Esophagus (tissue), 2 donors: Measurements from ENCODE around the gene EPB41L2. TPM values are rescaled to one million over a fixed set of nuclear protein-coding genes. Genes with fewer than 3 reads are reported as not detected.

ENCODE experiments used
- H3K27ac ChIP-seq, 2 donors: one replicate each; pipeline ENCODE4 v1.5.1; 2013; ENCODE audit warnings: low read depth in 2 of 2, mild to moderate bottlenecking in 2 of 2, inconsistent platforms in 1 of 2, low read length in 1 of 2, moderate library complexity in 1 of 2
- H3K27me3 ChIP-seq, 2 donors: one replicate each; pipeline ENCODE4 v1.6.1; 2013; ENCODE audit warnings: low read length in 2 of 2, control low read depth in 1 of 2, mild to moderate bottlenecking in 1 of 2; ENCODE audit not compliant: insufficient read depth in 2 of 2, control insufficient read depth in 1 of 2
- H3K36me3 ChIP-seq, 2 donors: one replicate each; pipeline ENCODE4 v1.6.1; 2013; ENCODE audit warnings: low read length in 1 of 2; ENCODE audit not compliant: control insufficient read depth in 2 of 2, insufficient read depth in 2 of 2
- H3K4me1 ChIP-seq, 2 donors: one replicate each; pipeline ENCODE4 v1.6.1; 2013; ENCODE audit warnings: low read length in 1 of 2; ENCODE audit not compliant: control insufficient read depth in 2 of 2, insufficient read depth in 2 of 2
- H3K4me3 ChIP-seq, 2 donors: one replicate each; pipeline ENCODE4 v1.5.1; 2013; ENCODE audit warnings: low read length in 2 of 2, mild to moderate bottlenecking in 2 of 2, low read depth in 1 of 2, moderate library complexity in 1 of 2
- H3K9me3 ChIP-seq, 2 donors: one replicate each; pipeline ENCODE4 v1.6.1; 2013; ENCODE audit warnings: mild to moderate bottlenecking in 2 of 2, low read depth in 1 of 2, low read length in 1 of 2, moderate library complexity in 1 of 2; ENCODE audit not compliant: control insufficient read depth in 2 of 2, insufficient read depth in 1 of 2
- WGBS, 2 donors: extraction: QIAGEN DNeasy Blood & Tissue Kit; methylation state at CpG; one replicate each; pipeline ENCODE4 v1.1.7; 2013; 5-methylcytosine and 5-hydroxymethylcytosine counted together
- polyA plus RNA-seq, 2 donors: library from polyadenylated mRNA; stranded (reverse); fragments of 200-250 nt; gene quantifications; one replicate each; pipeline ENCODE4 v1.2.3, GENCODE V29; 2013
- donor health status: healthy with polysubstance abuse.
- donor health status: Bipolar disorder and iron deficiency.

EPB41L2 gene
- polyA plus RNA-seq, 2 donors = 6.7 to 7.8 TPM

GRCh38 chr6:130862370-130862769, 200.7 kb downstream of the EPB41L2 start:
- no peaks in the 10 kb centered on the region for H3K4me1 ChIP-seq
- H3K36me3 ChIP-seq = peaks cover 0 to 3% of the 10 kb centered on the region in 2 donors
- no peak overlapping the region for H3K4me3 ChIP-seq
- no peaks in the 10 kb centered on the region for H3K27me3 ChIP-seq
- H3K27ac ChIP-seq = no peak overlapping the region
- H3K9me3 ChIP-seq = no peaks in the 10 kb centered on the region
- 79 to 92% methylated on average over 2 of the region's 2 CpGs for WGBS, 2 donors

- Histone ChIP-seq H3K4me1 (no peaks in the 10 kb centered on the region), H3K27me3 (no peaks in the 10 kb centered on the region), H3K27ac (no peak overlapping the region), H3K9me3 (no peaks in the 10 kb centered on the region), H3K4me3 (no peak overlapping the region), H3K36me3 (peaks cover 0 to 3% of the 10 kb centered on the region in 2 donors)
- WGBS, 2 donors = 90 to 91% methylated on average over 11 of the region's 11 CpGs
Measured at GRCh38 chr6:130859161-130859867, 203.7 kb downstream of the EPB41L2 start.

GRCh38 chr6:130858498-130859160, 204.4 kb downstream of the EPB41L2 start:
- Histone ChIP-seq H3K27ac (no peak overlapping the region), H3K27me3 (no peaks in the 10 kb centered on the region), H3K4me1 (no peaks in the 10 kb centered on the region), H3K36me3 (peaks cover 0 to 3% of the 10 kb centered on the region in 2 donors), H3K4me3 (no peak overlapping the region), H3K9me3 (no peaks in the 10 kb centered on the region)
- 53 to 59% methylated on average over 2 of the region's 2 CpGs for WGBS, 2 donors

GRCh38 chr6:130858054-130858453, 205.0 kb downstream of the EPB41L2 start:
- no peak overlapping the region for H3K4me3 ChIP-seq
- no peaks in the 10 kb centered on the region for H3K9me3 ChIP-seq
- no peak overlapping the region for H3K27ac ChIP-seq
- no peaks in the 10 kb centered on the region for H3K27me3 ChIP-seq
- peaks cover 0 to 3% of the 10 kb centered on the region in 2 donors for H3K36me3 ChIP-seq
- H3K4me1 ChIP-seq = no peaks in the 10 kb centered on the region
- WGBS, 2 donors = 81 to 83% methylated on average over 4 of the region's 4 CpGs

- Histone ChIP-seq H3K27ac (no peak overlapping the region), H3K36me3 (peaks cover 0 to 3% of the 10 kb centered on the region in 2 donors), H3K27me3 (no peaks in the 10 kb centered on the region), H3K4me1 (no peaks in the 10 kb centered on the region), H3K4me3 (no peak overlapping the region), H3K9me3 (no peaks in the 10 kb centered on the region)
- WGBS, 2 donors = 72 to 78% methylated on average over 5 of the region's 5 CpGs
Measured at GRCh38 chr6:130853555-130854183, 209.4 kb downstream of the EPB41L2 start.

- peaks cover 0 to 1% of the 10 kb centered on the region in 2 donors for H3K36me3 ChIP-seq
- 66 to 77% methylated on average over 7 of the region's 7 CpGs for WGBS, 2 donors
- no peaks in the 10 kb centered on the region for H3K27me3 ChIP-seq
- no peak overlapping the region for H3K27ac ChIP-seq
- no peaks in the 10 kb centered on the region for H3K4me1 ChIP-seq
- no peaks in the 10 kb centered on the region for H3K9me3 ChIP-seq
- H3K4me3 ChIP-seq = no peak overlapping the region
Measured at GRCh38 chr6:130852844-130853554, 210.0 kb downstream of the EPB41L2 start.

GRCh38 chr6:130851026-130851425, 212.0 kb downstream of the EPB41L2 start:
- 78 to 83% methylated on average over 1 of the region's 1 CpG for WGBS, 2 donors
- no peaks in the 10 kb centered on the region for H3K36me3 ChIP-seq
- no peak overlapping the region for H3K4me3 ChIP-seq
- H3K27ac ChIP-seq = no peak overlapping the region
- H3K4me1 ChIP-seq = no peaks in the 10 kb centered on the region
- no peaks in the 10 kb centered on the region for H3K27me3 ChIP-seq
- no peaks in the 10 kb centered on the region for H3K9me3 ChIP-seq

GRCh38 chr6:130849594-130849993, 213.5 kb downstream of the EPB41L2 start:
- Histone ChIP-seq H3K36me3 (no peaks in the 10 kb centered on the region), H3K4me1 (no peaks in the 10 kb centered on the region), H3K9me3 (no peaks in the 10 kb centered on the region), H3K4me3 (no peak overlapping the region), H3K27ac (no peak overlapping the region), H3K27me3 (no peaks in the 10 kb centered on the region)
- WGBS, 2 donors = 85 to 86% methylated on average over 1 of the region's 1 CpG

GRCh38 chr6:130848945-130849344, 214.1 kb downstream of the EPB41L2 start:
- Histone ChIP-seq H3K4me3 (no peak overlapping the region), H3K9me3 (no peaks in the 10 kb centered on the region), H3K27me3 (no peaks in the 10 kb centered on the region), H3K4me1 (no peaks in the 10 kb centered on the region), H3K27ac (no peak overlapping the region), H3K36me3 (no peaks in the 10 kb centered on the region)
- WGBS, 2 donors = 89 to 94% methylated on average over 2 of the region's 2 CpGs
